Measurements from ENCODE around the gene SDE2.

Gene SDE2

DNA sequence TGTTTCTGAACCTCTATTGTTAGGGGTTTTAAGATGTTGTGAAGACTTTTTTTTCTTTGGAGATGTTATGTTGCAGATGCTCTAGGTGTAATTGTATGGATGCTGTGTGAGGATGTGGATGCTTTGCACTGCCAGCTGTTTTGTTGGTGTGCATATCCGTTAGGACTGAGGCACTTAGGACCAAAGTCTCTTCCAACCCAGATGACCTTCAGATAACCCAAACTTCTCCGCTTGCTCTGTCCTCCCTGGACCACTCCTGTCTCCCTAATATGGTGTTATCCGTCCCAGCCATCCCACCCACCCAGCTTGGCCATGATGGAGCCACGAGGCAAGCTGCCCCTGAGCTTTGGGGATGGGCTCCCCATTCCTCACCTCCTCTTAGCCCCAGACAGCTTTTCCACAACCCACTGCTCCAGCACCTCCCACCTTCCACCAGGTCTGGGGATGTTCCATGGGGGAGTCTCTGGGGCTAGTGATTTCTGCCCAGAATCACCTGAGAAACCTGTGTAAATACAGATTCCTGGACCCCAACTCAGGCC is 53.0 kb downstream of the SDE2 start:
- DNase-seq: no peak

DNA sequence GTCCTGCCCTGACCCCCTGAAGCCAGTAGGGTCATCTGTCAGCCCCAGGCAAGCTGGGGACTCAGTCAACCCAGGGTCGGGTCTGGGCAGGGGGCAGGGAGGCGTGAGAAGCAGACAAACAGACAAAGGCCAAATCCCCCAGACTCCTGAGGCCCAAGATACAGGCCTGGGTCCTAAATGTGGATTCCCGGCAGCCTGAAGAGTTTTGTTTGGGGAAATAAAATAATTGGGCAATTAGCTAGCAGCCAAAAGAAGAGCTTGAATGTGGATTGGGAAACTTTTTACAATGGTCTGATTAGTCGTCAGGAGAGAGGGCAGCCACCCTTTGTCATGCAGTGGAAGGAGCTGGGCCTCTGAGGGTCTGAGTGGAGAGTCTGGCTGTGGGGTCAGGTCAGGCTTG is 53.6 kb downstream of the SDE2 start:
- Histone ChIP-seq H2BK15ac (ENCODE audit: low read depth, poor library complexity, severe bottlenecking) (no peak overlapping the region), H3K9me3 (ENCODE audit: control insufficient read depth, low read length) (no peaks in the 10 kb centered on the region), H3K23ac (ENCODE audit: low read length in 2 of 2) (no peak overlapping the region), H4K91ac (ENCODE audit: low read length) (no peak overlapping the region), H4K8ac (ENCODE audit: low read length) (no peak overlapping the region), H2AFZ (ENCODE audit: low read depth, low read length) (no peak overlapping the region), H3K27me3 (ENCODE audit: control insufficient read depth in 1 of 2, insufficient read depth in 1 of 2, low read length in 2 of 2) (peaks cover 32 to 56% of the 10 kb centered on the region in 2 experiments), H3K4ac (ENCODE audit: low read depth in 1 of 2, low read length in 2 of 2) (no peak overlapping the region), H2BK120ac (ENCODE audit: low read depth, low read length) (no peak overlapping the region), H2AK5ac (ENCODE audit: low read length, severe bottlenecking) (no peak overlapping the region), H3K79me1 (replicated peaks; ENCODE audit: low read length, poor library complexity, severe bottlenecking) (no peaks in the 10 kb centered on the region), H3K4me3 (ENCODE audit: insufficient read depth in 1 of 2, low read depth in 1 of 2, low read length in 2 of 2) (no peak overlapping the region), H3K18ac (ENCODE audit: low read depth in 1 of 2, low read length in 2 of 2) (no peak overlapping the region), H3K27ac (ENCODE audit: low read length, poor library complexity, severe bottlenecking) (no peak overlapping the region), H3K9ac (ENCODE audit: low read length) (no peak overlapping the region), H3K4me1 (ENCODE audit: control insufficient read depth, insufficient read depth, low read depth, low read length) (no peaks in the 10 kb centered on the region), H3K4me2 (ENCODE audit: low read length, poor library complexity, severe bottlenecking) (no peak overlapping the region), H3K36me3 (ENCODE audit: control insufficient read depth in 1 of 2, insufficient read depth in 2 of 2, low read depth in 1 of 2, low read length in 2 of 2) (no peaks in the 10 kb centered on the region), H2BK5ac (ENCODE audit: low read depth, low read length, poor library complexity, severe bottlenecking) (no peak overlapping the region), H2BK12ac (ENCODE audit: low read length in 2 of 2) (no peak overlapping the region), H3K14ac (ENCODE audit: low read length in 2 of 2) (no peak overlapping the region)
- DNase-seq: no peak
- WGBS: 41% methylated on average over 4 of the region's 4 CpGs

More for the DNA sequence above, 53.0 kb downstream of the SDE2 start:
- H3K27ac ChIP-seq (ENCODE audit: low read length, poor library complexity, severe bottlenecking): no peak overlapping the region
- 75% methylated on average over 4 of the region's 4 CpGs for WGBS
- no peak overlapping the region for H3K14ac ChIP-seq (ENCODE audit: low read length in 2 of 2)
- no peak overlapping the region for H2BK120ac ChIP-seq (ENCODE audit: low read depth, low read length)
- no peak overlapping the region for H3K4me2 ChIP-seq (ENCODE audit: low read length, poor library complexity, severe bottlenecking)
- H3K18ac ChIP-seq (ENCODE audit: low read depth in 1 of 2, low read length in 2 of 2): no peak overlapping the region
- no peaks in the 10 kb centered on the region for H3K79me1 ChIP-seq (replicated peaks; ENCODE audit: low read length, poor library complexity, severe bottlenecking)
- H4K8ac ChIP-seq (ENCODE audit: low read length): no peak overlapping the region
- peaks cover 38 to 61% of the 10 kb centered on the region in 2 experiments for H3K27me3 ChIP-seq (ENCODE audit: control insufficient read depth in 1 of 2, insufficient read depth in 1 of 2, low read length in 2 of 2)
- no peak overlapping the region for H2AFZ ChIP-seq (ENCODE audit: low read depth, low read length)
- H2AK5ac ChIP-seq (ENCODE audit: low read length, severe bottlenecking): no peak overlapping the region
- H3K4ac ChIP-seq (ENCODE audit: low read depth in 1 of 2, low read length in 2 of 2): no peak overlapping the region
- H3K9ac ChIP-seq (ENCODE audit: low read length): no peak overlapping the region
- H2BK5ac ChIP-seq (ENCODE audit: low read depth, low read length, poor library complexity, severe bottlenecking): no peak overlapping the region
- H2BK15ac ChIP-seq (ENCODE audit: low read depth, poor library complexity, severe bottlenecking): no peak overlapping the region
- no peaks in the 10 kb centered on the region for H3K9me3 ChIP-seq (ENCODE audit: control insufficient read depth, low read length)
- no peak overlapping the region for H3K23ac ChIP-seq (ENCODE audit: low read length in 2 of 2)
- H3K4me3 ChIP-seq (ENCODE audit: insufficient read depth in 1 of 2, low read depth in 1 of 2, low read length in 2 of 2): no peak overlapping the region
- no peak overlapping the region for H2BK12ac ChIP-seq (ENCODE audit: low read length in 2 of 2)
- H3K36me3 ChIP-seq (ENCODE audit: control insufficient read depth in 1 of 2, insufficient read depth in 2 of 2, low read depth in 1 of 2, low read length in 2 of 2): no peaks in the 10 kb centered on the region
- no peak overlapping the region for H4K91ac ChIP-seq (ENCODE audit: low read length)
- no peaks in the 10 kb centered on the region for H3K4me1 ChIP-seq (ENCODE audit: control insufficient read depth, insufficient read depth, low read depth, low read length)

DNA sequence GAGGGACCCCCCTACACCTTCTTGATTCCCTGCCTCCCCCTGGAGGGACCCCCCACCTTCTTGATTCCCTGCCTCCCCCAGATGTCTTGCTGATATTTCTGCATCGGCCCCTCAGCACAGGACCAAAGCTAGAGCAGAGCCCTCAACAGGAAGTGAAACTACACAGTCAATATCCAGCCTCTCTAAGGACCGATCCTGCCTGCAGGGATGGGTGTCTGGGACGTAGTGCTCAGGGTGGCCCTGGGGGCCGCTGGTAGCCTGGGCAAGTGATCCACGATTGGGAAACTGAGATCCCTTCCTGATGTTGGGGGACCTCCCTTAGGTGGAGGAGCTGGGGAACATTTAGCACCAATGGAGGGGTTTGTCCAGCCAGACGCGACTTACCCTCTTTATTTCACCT is 54.2 kb downstream of the SDE2 start:
- no peak overlapping the region for H3K9ac ChIP-seq (ENCODE audit: low read length)
- H2AK5ac ChIP-seq (ENCODE audit: low read length, severe bottlenecking): no peak overlapping the region
- 78% methylated on average over 7 of the region's 7 CpGs for WGBS
- no peak overlapping the region for H3K27ac ChIP-seq (ENCODE audit: low read length, poor library complexity, severe bottlenecking)
- H2BK5ac ChIP-seq (ENCODE audit: low read depth, low read length, poor library complexity, severe bottlenecking): no peak overlapping the region
- H3K4ac ChIP-seq (ENCODE audit: low read depth in 1 of 2, low read length in 2 of 2): no peak overlapping the region
- H3K4me3 ChIP-seq (ENCODE audit: insufficient read depth in 1 of 2, low read depth in 1 of 2, low read length in 2 of 2): no peak overlapping the region
- H4K8ac ChIP-seq (ENCODE audit: low read length): no peak overlapping the region
- no peak overlapping the region for H2BK15ac ChIP-seq (ENCODE audit: low read depth, poor library complexity, severe bottlenecking)
- H4K91ac ChIP-seq (ENCODE audit: low read length): no peak overlapping the region
- no peak overlapping the region for H2BK120ac ChIP-seq (ENCODE audit: low read depth, low read length)
- H3K18ac ChIP-seq (ENCODE audit: low read depth in 1 of 2, low read length in 2 of 2): no peak overlapping the region
- H3K36me3 ChIP-seq (ENCODE audit: control insufficient read depth in 1 of 2, insufficient read depth in 2 of 2, low read depth in 1 of 2, low read length in 2 of 2): no peaks in the 10 kb centered on the region
- H2AFZ ChIP-seq (ENCODE audit: low read depth, low read length): no peak overlapping the region
- H3K23ac ChIP-seq (ENCODE audit: low read length in 2 of 2): no peak overlapping the region
- H3K4me1 ChIP-seq (ENCODE audit: control insufficient read depth, insufficient read depth, low read depth, low read length): no peaks in the 10 kb centered on the region
- no peak for DNase-seq
- peaks cover 27 to 55% of the 10 kb centered on the region in 2 experiments for H3K27me3 ChIP-seq (ENCODE audit: control insufficient read depth in 1 of 2, insufficient read depth in 1 of 2, low read length in 2 of 2)
- no peaks in the 10 kb centered on the region for H3K9me3 ChIP-seq (ENCODE audit: control insufficient read depth, low read length)
- H3K4me2 ChIP-seq (ENCODE audit: low read length, poor library complexity, severe bottlenecking): no peak overlapping the region
- H3K79me1 ChIP-seq (replicated peaks; ENCODE audit: low read length, poor library complexity, severe bottlenecking): no peaks in the 10 kb centered on the region
- no peak overlapping the region for H2BK12ac ChIP-seq (ENCODE audit: low read length in 2 of 2)
- H3K14ac ChIP-seq (ENCODE audit: low read length in 2 of 2): no peak overlapping the region

DNA sequence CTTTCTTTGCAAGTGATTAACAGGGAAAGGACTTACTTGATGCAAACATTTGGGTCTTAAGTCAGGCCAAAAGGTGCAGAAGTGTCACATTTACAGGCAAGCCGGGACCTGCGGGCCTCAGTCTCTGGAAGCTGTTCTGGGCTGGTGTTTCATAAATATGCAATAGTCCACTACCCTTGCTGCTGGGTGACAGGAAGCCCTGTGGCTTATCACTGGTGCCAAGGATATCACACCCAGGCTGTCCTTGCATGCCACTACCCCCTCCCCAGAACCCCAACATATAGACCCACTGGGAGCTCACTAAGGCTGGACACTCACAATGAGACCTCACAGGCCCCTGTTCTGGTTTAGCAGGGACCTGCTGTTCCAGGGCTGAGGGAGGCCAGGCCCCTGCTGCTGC is 54.8 kb downstream of the SDE2 start:
- H2BK5ac ChIP-seq (ENCODE audit: low read depth, low read length, poor library complexity, severe bottlenecking): no peak overlapping the region
- no peaks in the 10 kb centered on the region for H3K79me1 ChIP-seq (replicated peaks; ENCODE audit: low read length, poor library complexity, severe bottlenecking)
- H3K27ac ChIP-seq (ENCODE audit: low read length, poor library complexity, severe bottlenecking): no peak overlapping the region
- H3K4ac ChIP-seq (ENCODE audit: low read depth in 1 of 2, low read length in 2 of 2): no peak overlapping the region
- H3K4me1 ChIP-seq (ENCODE audit: control insufficient read depth, insufficient read depth, low read depth, low read length): no peaks in the 10 kb centered on the region
- no peak overlapping the region for H3K9ac ChIP-seq (ENCODE audit: low read length)
- H3K9me3 ChIP-seq (ENCODE audit: control insufficient read depth, low read length): no peaks in the 10 kb centered on the region
- H3K4me2 ChIP-seq (ENCODE audit: low read length, poor library complexity, severe bottlenecking): no peak overlapping the region
- no peak overlapping the region for H3K18ac ChIP-seq (ENCODE audit: low read depth in 1 of 2, low read length in 2 of 2)
- no peak overlapping the region for H3K14ac ChIP-seq (ENCODE audit: low read length in 2 of 2)
- H3K4me3 ChIP-seq (ENCODE audit: insufficient read depth in 1 of 2, low read depth in 1 of 2, low read length in 2 of 2): no peak overlapping the region
- H3K27me3 ChIP-seq (ENCODE audit: control insufficient read depth in 1 of 2, insufficient read depth in 1 of 2, low read length in 2 of 2): peaks cover 26 to 53% of the 10 kb centered on the region in 2 experiments
- no peak for DNase-seq
- no peak overlapping the region for H4K8ac ChIP-seq (ENCODE audit: low read length)
- no peak overlapping the region for H2BK120ac ChIP-seq (ENCODE audit: low read depth, low read length)
- no peak overlapping the region for H2BK15ac ChIP-seq (ENCODE audit: low read depth, poor library complexity, severe bottlenecking)
- no peak overlapping the region for H4K91ac ChIP-seq (ENCODE audit: low read length)
- H2AFZ ChIP-seq (ENCODE audit: low read depth, low read length): no peak overlapping the region
- H3K36me3 ChIP-seq (ENCODE audit: control insufficient read depth in 1 of 2, insufficient read depth in 2 of 2, low read depth in 1 of 2, low read length in 2 of 2): no peaks in the 10 kb centered on the region
- H2BK12ac ChIP-seq (ENCODE audit: low read length in 2 of 2): no peak overlapping the region
- H3K23ac ChIP-seq (ENCODE audit: low read length in 2 of 2): no peak overlapping the region
- WGBS: 100% methylated on average over 2 of the region's 2 CpGs
- H2AK5ac ChIP-seq (ENCODE audit: low read length, severe bottlenecking): no peak overlapping the region
